HepG2 (cell line): Measurements from ENCODE around the gene SEPTIN5. TPM values are rescaled to one million over a fixed set of nuclear protein-coding genes. Genes with fewer than 3 reads are reported as not detected.

Source experiments
- ATAC-seq: fragments of 200-7000 bp; cut with Tn5 transposase; 3 replicates; pipeline ENCODE4 v1.9.1; 2020; ENCODE audit warnings: mild to moderate bottlenecking, moderate library complexity
- BruUV-seq: library from RNA; stranded (reverse); fragments of 400-500 nt; replicated peaks from 2 replicates; lab custom pipeline; 2021; lab: Mats Ljungman, UMichigan
- CTCF ChIA-PET: fragments of 300-600 bp; formaldehyde crosslinking; extraction: SDS; loops from one replicate; lab custom pipeline; 2021; ENCODE audit warnings: low total read pairs, inconsistent platforms, low intra/inter-chr PET ratio; lab: Yijun Ruan, JAX
- POLR2A ChIA-PET: fragments of 350-600 bp; sonication (Branson Sonifier 250); formaldehyde crosslinking; loops from one replicate; lab custom pipeline; 2020; ENCODE audit warnings: antibody characterized with exemption, inconsistent platforms; lab: Yijun Ruan, JAX
- DNase-seq: peaks from one replicate; pipeline ENCODE4 v3.0.0-alpha.2; 2015; ENCODE audit warnings: low spot score
- FAIRE-seq: peaks from 3 replicates; lab custom pipeline; 2011; peaks lifted over from hg19 to GRCh38; lab: Jason Lieb, UNC
- H2AFZ ChIP-seq: one replicate; pipeline ENCODE4 v1.6.1; 2011; ENCODE audit warnings: low read length, inconsistent platforms
- H3K27ac ChIP-seq: fragments of 300-600 bp; 3 replicates; pipeline ENCODE4 v1.8.0; 2011; ENCODE audit warnings: mixed run types, mild to moderate bottlenecking, mixed read lengths, low read length, inconsistent platforms; ENCODE audit not compliant: insufficient read depth; ENCODE audit errors: extremely low read length
- H3K27me3 ChIP-seq, 2 experiments: fragments of 200-600 bp in 1 of 2; 2 replicates in 1 of 2; 3 replicates in 1 of 2; pipeline versions ENCODE4 v1.6.0 to v1.8.0; 2011; ENCODE audit warnings: low read length in 2 of 2, mild to moderate bottlenecking in 2 of 2, moderate library complexity in 2 of 2, inconsistent platforms in 1 of 2; ENCODE audit not compliant: insufficient read depth in 2 of 2, control insufficient read depth in 1 of 2
- H3K36me3 ChIP-seq, 2 experiments: fragments of 200-600 bp in 1 of 2; replicated peaks in 1 of 2; 2 replicates in 1 of 2; 3 replicates in 1 of 2; pipeline versions ENCODE4 v1.5.1 to v1.8.0; 2011; ENCODE audit warnings: low read length in 2 of 2, inconsistent platforms in 1 of 2; ENCODE audit not compliant: insufficient read depth in 2 of 2, control insufficient read depth in 1 of 2
- H3K4me1 ChIP-seq: 2 replicates; pipeline ENCODE4 v1.5.1; 2012; ENCODE audit warnings: low read length, inconsistent platforms; ENCODE audit not compliant: insufficient read depth
- H3K4me2 ChIP-seq: 2 replicates; pipeline ENCODE4 v1.6.0; 2011; ENCODE audit warnings: low read depth, low read length, inconsistent platforms
- H3K4me3 ChIP-seq, 3 experiments: fragments of 200-600 bp in 1 of 3; sonication (generic), shearing (Covaris generic) in 1 of 3; replicated peaks in 1 of 3; 2 replicates each; pipeline ENCODE4 v1.5.1; 2011 to 2016; ENCODE audit warnings: low read length in 3 of 3, inconsistent platforms in 2 of 3, low read depth in 2 of 3, mild to moderate bottlenecking in 2 of 3, control low read depth in 1 of 3, mixed read lengths in 1 of 3; ENCODE audit not compliant: insufficient read depth in 1 of 3
- H3K79me2 ChIP-seq: one replicate; pipeline ENCODE4 v1.6.1; 2011; ENCODE audit warnings: low read length, inconsistent platforms; ENCODE audit not compliant: insufficient read depth
- H3K9ac ChIP-seq: 2 replicates; pipeline ENCODE4 v1.6.0; 2011; ENCODE audit warnings: mild to moderate bottlenecking, low read depth, low read length, inconsistent platforms; ENCODE audit not compliant: insufficient read depth
- H3K9me3 ChIP-seq: 2 replicates; pipeline ENCODE4 v1.5.1; 2012; ENCODE audit warnings: mild to moderate bottlenecking, low read length
- H4K20me1 ChIP-seq: 2 replicates; pipeline ENCODE4 v1.6.0; 2011; ENCODE audit warnings: inconsistent platforms, mild to moderate bottlenecking, low read length, moderate library complexity; ENCODE audit not compliant: insufficient read depth
- CBX5 ChIP-seq: sonication (generic); formaldehyde crosslinking; IDR thresholded peaks from 2 replicates; pipeline ENCODE4 v1.4.0; 2020; ENCODE audit warnings: missing genetic modification reagents, borderline replicate concordance
- CTCF ChIP-seq: sonication (generic); formaldehyde crosslinking; IDR thresholded peaks from 2 replicates; pipeline ENCODE4 v1.5.0; 2020; ENCODE audit warnings: mild to moderate bottlenecking, missing genetic modification reagents, moderate library complexity
- ETV5 ChIP-seq: IDR thresholded peaks from 2 replicates; pipeline ENCODE4 v1.6.1; 2018; ENCODE audit warnings: missing biosample characterization, missing genetic modification reagents, inconsistent platforms, borderline replicate concordance
- NAIF1 ChIP-seq: sonication (generic); formaldehyde crosslinking; IDR thresholded peaks from 2 replicates; pipeline ENCODE4 v1.5.0; 2020; ENCODE audit warnings: mild to moderate bottlenecking, missing genetic modification reagents, borderline replicate concordance
- NR0B2 ChIP-seq: sonication (generic); formaldehyde crosslinking; IDR thresholded peaks from 2 replicates; pipeline ENCODE4 v1.4.0; 2020; ENCODE audit warnings: mild to moderate bottlenecking, missing genetic modification reagents
- ZBTB3 ChIP-seq: sonication (generic); formaldehyde crosslinking; IDR thresholded peaks from 2 replicates; pipeline ENCODE4 v1.4.0; 2020; ENCODE audit warnings: low read depth, mild to moderate bottlenecking, moderate library complexity, missing genetic modification reagents, borderline replicate concordance
- ZNF3 ChIP-seq: IDR thresholded peaks from 2 replicates; pipeline ENCODE4 v1.7.0; 2017; ENCODE audit warnings: inconsistent platforms
- WGBS: methylation state at CpG from one replicate; pipeline ENCODE4 v1.1.6; 2017; ENCODE audit warnings: low lambda C conversion rate; 5-methylcytosine and 5-hydroxymethylcytosine counted together
- in situ Hi-C: cut with HindIII; loops from 2 replicates; pipeline ENCODE4 v1.10.0; 2017; ENCODE audit warnings: low pct_unique_long_range_greater_than_20kb; ENCODE audit not compliant: extremely low pct_ligation_motif_present
- intact Hi-C: fragments of 100-400 bp; cut with micrococcal nuclease; formaldehyde crosslinking; loops from one replicate; pipeline ENCODE4 v1.10.0; 2022; ENCODE audit not compliant: unreplicated experiment
- polyA plus RNA-seq, 8 experiments: library from polyadenylated mRNA; depleted of rRNA in 3 of 8; stranded (reverse) in 7 of 8; unstranded in 1 of 8; fragments of >200 nt; fragmentation: Illumina TruSeq in 4 of 8; extraction: Trizol in 4 of 8; gene quantifications; 2 replicates each; pipeline versions ENCODE4 v1.2.1 to v1.2.3, GENCODE V29; 2011 to 2016; ENCODE audit warnings: low read depth in 4 of 8, missing spikeins in 1 of 8, mixed read lengths in 1 of 8; ENCODE audit not compliant: insufficient read depth in 1 of 8
- total RNA-seq, 5 experiments: library from RNA; depleted of rRNA; stranded (reverse); fragments of >200 nt; fragmentation: Illumina TruSeq; extraction: Trizol; gene quantifications; 2 replicates each; pipeline ENCODE4 v1.2.3, GENCODE V29; 2016; ENCODE audit warnings: low read depth in 1 of 5
- TF ChIP-seq, protein P1 (sequence below): sonication (generic); formaldehyde crosslinking; IDR thresholded peaks from 2 replicates; pipeline ENCODE4 v1.4.0; 2020; ENCODE audit warnings: missing genetic modification reagents
- TF ChIP-seq, protein P2 (sequence below): IDR thresholded peaks from 2 replicates; pipeline ENCODE4 v1.6.1; 2016; ENCODE audit warnings: low read depth, borderline replicate concordance

Gene SEPTIN5
- total and polyA plus RNA-seq, 2 of the 13 experiments (the other 11 are each of a cell fraction or from before 2014, with no cell fraction given), result 0.33 TPM; not detected in 1

- Histone ChIP-seq H4K20me1 (no peaks in the 10 kb centered on the region), H3K9ac (no peak overlapping the region), H2AFZ (no peak overlapping the region), H3K9me3 (no peaks in the 10 kb centered on the region), H3K4me2 (no peak overlapping the region), H3K36me3 (no peaks in the 10 kb centered on the region), H3K27me3 (peaks cover 8 to 64% of the 10 kb centered on the region in 2 experiments; a peak in 4 of 5 replicates), H3K4me3 (no peak overlapping the region), H3K4me1 (peaks cover 17% of the 10 kb centered on the region), H3K79me2 (no peaks in the 10 kb centered on the region), H3K27ac (no peak overlapping the region)
- ChIA-PET POLR2A (no interaction called here), CTCF (no interaction called here)
- in situ Hi-C loops, result no loop called here
- WGBS, result 44% methylated on average over 12 of the region's 14 CpGs
- no peak for DNase-seq
- intact Hi-C loops, result no loop called here
- FAIRE-seq, result no peak
- peak; percentile 20; the same call in 2 of the 3 replicates for ATAC-seq
- BruUV-seq, result no TSS peak
- no peak for TF ChIP-seq ETV5 (CRISPR knock-in tag)
- TF ChIP-seq NAIF1 (CRISPR knock-in tag), result no peak
- TF ChIP-seq, protein P1, sequence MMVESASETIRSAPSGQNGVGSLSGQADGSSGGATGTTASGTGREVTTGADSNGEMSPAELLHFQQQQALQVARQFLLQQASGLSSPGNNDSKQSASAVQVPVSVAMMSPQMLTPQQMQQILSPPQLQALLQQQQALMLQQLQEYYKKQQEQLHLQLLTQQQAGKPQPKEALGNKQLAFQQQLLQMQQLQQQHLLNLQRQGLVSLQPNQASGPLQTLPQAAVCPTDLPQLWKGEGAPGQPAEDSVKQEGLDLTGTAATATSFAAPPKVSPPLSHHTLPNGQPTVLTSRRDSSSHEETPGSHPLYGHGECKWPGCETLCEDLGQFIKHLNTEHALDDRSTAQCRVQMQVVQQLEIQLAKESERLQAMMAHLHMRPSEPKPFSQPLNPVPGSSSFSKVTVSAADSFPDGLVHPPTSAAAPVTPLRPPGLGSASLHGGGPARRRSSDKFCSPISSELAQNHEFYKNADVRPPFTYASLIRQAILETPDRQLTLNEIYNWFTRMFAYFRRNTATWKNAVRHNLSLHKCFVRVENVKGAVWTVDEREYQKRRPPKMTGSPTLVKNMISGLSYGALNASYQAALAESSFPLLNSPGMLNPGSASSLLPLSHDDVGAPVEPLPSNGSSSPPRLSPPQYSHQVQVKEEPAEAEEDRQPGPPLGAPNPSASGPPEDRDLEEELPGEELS (CRISPR knock-in tag), result no peak
- no peak for TF ChIP-seq CBX5 (CRISPR knock-in tag)
- no peak for TF ChIP-seq NR0B2 (CRISPR knock-in tag)
- TF ChIP-seq, protein P2, sequence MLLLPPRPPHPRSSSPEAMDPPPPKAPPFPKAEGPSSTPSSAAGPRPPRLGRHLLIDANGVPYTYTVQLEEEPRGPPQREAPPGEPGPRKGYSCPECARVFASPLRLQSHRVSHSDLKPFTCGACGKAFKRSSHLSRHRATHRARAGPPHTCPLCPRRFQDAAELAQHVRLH (CRISPR knock-in tag), result no peak
- no peak for TF ChIP-seq ZBTB3 (CRISPR knock-in tag)
- 0 out of 2 replicates have a peak, but pooled peaks have one; percentile 13 for TF ChIP-seq CTCF (CRISPR knock-in tag)
- no peak for TF ChIP-seq ZNF3
Observed at GRCh38 chr22:19705181-19705934, 8.9 kb upstream of the SEPTIN5 start.
